Esophagus muscularis mucosa (tissue), 4 donors: ENCODE measurements around the gene PIGT. TPM values are rescaled to one million over a fixed set of nuclear protein-coding genes. Genes with fewer than 3 reads are reported as not detected.

Source experiments
- DNase-seq: peaks from one replicate; pipeline ENCODE4 v3.0.0-alpha.2; 2017; ENCODE audit errors: extremely low spot score
- H3K27ac ChIP-seq, 4 donors: fragments of 200-600 bp; sonication (generic); replicated peaks in 1 of 4; 1 replicate in 3 of 4; 2 replicates in 1 of 4; pipeline ENCODE4 v1.5.1; 2016 to 2019; ENCODE audit warnings: mild to moderate bottlenecking in 1 of 4
- H3K27me3 ChIP-seq, 4 donors: fragments of 200-600 bp; sonication (generic); one replicate each; pipeline versions ENCODE4 v1.5.1 to v1.6.0; 2016 to 2019
- H3K36me3 ChIP-seq, 4 donors: fragments of 200-600 bp; sonication (generic); one replicate each; pipeline ENCODE4 v1.5.1; 2016 to 2019
- H3K4me1 ChIP-seq, 4 donors: fragments of 200-600 bp; sonication (generic); one replicate each; pipeline ENCODE4 v1.5.1; 2016 to 2019
- H3K4me3 ChIP-seq, 4 donors: fragments of 200-600 bp; sonication (generic); 1 replicate in 2 of 4; 2 replicates in 2 of 4; pipeline ENCODE4 v1.5.1; 2016 to 2019; ENCODE audit warnings: mild to moderate bottlenecking in 4 of 4, moderate library complexity in 1 of 4
- H3K9me3 ChIP-seq, 4 donors: fragments of 200-600 bp; sonication (generic); 1 replicate in 3 of 4; 2 replicates in 1 of 4; pipeline ENCODE4 v1.5.1; 2016 to 2019
- CTCF ChIP-seq, 3 experiments: fragments of 200-600 bp in 2 of 3; fragments of 450-650 bp in 1 of 3; sonication (generic) in 2 of 3; IDR thresholded peaks; one replicate each; pipeline ENCODE4 v1.5.1; 2017 to 2019; ENCODE audit warnings: antibody characterized with exemption in 3 of 3, mild to moderate bottlenecking in 2 of 3, moderate library complexity in 1 of 3
- EP300 ChIP-seq: sonication (generic); formaldehyde crosslinking; IDR thresholded peaks from one replicate; pipeline ENCODE4 v1.6.1; 2017; ENCODE audit warnings: antibody characterized with exemption
- POLR2A ChIP-seq: fragments of 450-650 bp; IDR thresholded peaks from one replicate; pipeline ENCODE4 v1.6.1; 2017; ENCODE audit warnings: antibody characterized with exemption, moderate library complexity, mild to moderate bottlenecking, low read depth
- POLR2AphosphoS5 ChIP-seq, 2 donors: sonication (generic); formaldehyde crosslinking; IDR thresholded peaks; one replicate each; pipeline ENCODE4 v1.6.1; 2017; ENCODE audit warnings: antibody characterized with exemption in 2 of 2
- WGBS: methylation state at CpG from one replicate; pipeline ENCODE4 v1.1.5; 2018; 5-methylcytosine and 5-hydroxymethylcytosine counted together
- intact Hi-C: fragments of 100-400 bp; cut with DNase I; formaldehyde crosslinking; loops from one replicate; pipeline ENCODE4 v1.15.1; 2023
- total RNA-seq, 4 donors: library from RNA; depleted of rRNA; stranded (reverse); fragments of >200 nt; gene quantifications; one replicate each; pipeline versions ENCODE4 v1.1.0 to v1.2.1, GENCODE V29; 2016

The PIGT gene
- total RNA-seq, 4 donors from 2014 or later: 64.4 to 90.9 (median 80.4) TPM

GRCh38 chr20:45374101-45374467 lies 41.9 kb upstream of the PIGT start:
- peak; percentile 37 for DNase-seq
- Histone ChIP-seq H3K4me1 (peaks cover 17 to 24% (median 22%) of the 10 kb centered on the region in 4 donors), H3K4me3 (peak overlapping the region; percentile 52 to 65 (median 62)), H3K9me3 (no peaks in the 10 kb centered on the region), H3K27me3 (no peaks in the 10 kb centered on the region), H3K27ac (peak overlapping the region; percentile 80 to 87 (median 82)), H3K36me3 (peaks cover 0 to 12% (median 7%) of the 10 kb centered on the region in 4 donors)
- TF ChIP-seq POLR2AphosphoS5 (IDR thresholded peaks at IDR 0.05) (no peak), CTCF (IDR thresholded peaks at IDR 0.05) (no peak), EP300 (no peak), POLR2A (no peak)
- 52% methylated on average over 9 of the region's 9 CpGs for WGBS
- intact Hi-C loops: loop anchor here (1.0 to 5.0 kb wide), 4 partner anchors 33 to 398 kb away; partner anchors contain the start of gene DBNDD2

- peak; percentile 50 for DNase-seq
- no peaks in the 10 kb centered on the region for H3K9me3 ChIP-seq
- H3K36me3 ChIP-seq: peaks cover 0 to 12% (median 4%) of the 10 kb centered on the region in 4 donors
- no peaks in the 10 kb centered on the region for H3K27me3 ChIP-seq
- H3K4me1 ChIP-seq: peaks cover 17 to 24% (median 22%) of the 10 kb centered on the region in 4 donors
- TF ChIP-seq EP300 (no peak), POLR2A (no peak), CTCF (IDR thresholded peaks at IDR 0.05) (no peak), POLR2AphosphoS5 (IDR thresholded peaks at IDR 0.05) (no peak)
- no peak overlapping the region for H3K4me3 ChIP-seq
- H3K27ac ChIP-seq: no peak overlapping the region
- intact Hi-C loops: loop anchor here (1.0 to 5.0 kb wide), 4 partner anchors 32 to 397 kb away; partner anchors contain the start of gene DBNDD2
- WGBS: 93% methylated on average over 14 of the region's 14 CpGs
Observed at GRCh38 chr20:45374966-45375365, 41.0 kb upstream of the PIGT start.

- WGBS: 95% methylated on average over 9 of the region's 11 CpGs
- Histone ChIP-seq H3K4me1 (peaks cover 16 to 21% (median 19%) of the 10 kb centered on the region in 4 donors), H3K27me3 (no peaks in the 10 kb centered on the region), H3K9me3 (no peaks in the 10 kb centered on the region), H3K4me3 (no peak overlapping the region), H3K36me3 (peaks cover 0 to 12% (median 4%) of the 10 kb centered on the region in 4 donors), H3K27ac (no peak overlapping the region)
- peak; percentile 55 for DNase-seq
- TF ChIP-seq EP300 (no peak), POLR2A (no peak), CTCF (IDR thresholded peaks at IDR 0.05) (no peak), POLR2AphosphoS5 (IDR thresholded peaks at IDR 0.05) (no peak)
- intact Hi-C loops: no loop called here
Observed at GRCh38 chr20:45377269-45377668, 38.7 kb upstream of the PIGT start.

- 94% methylated on average over 1 of the region's 1 CpG for WGBS
Observed at GRCh38 chr20:45378191-45378590, 37.8 kb upstream of the PIGT start, which contains the start of gene TP53TG5. TSS of gene TP53TG5 (minus strand) at chr20:45378325. CDS start at chr20:45378236, 89 bp downstream.

More at GRCh38 chr20:45378191-45378590, 37.8 kb upstream of the PIGT start, which contains the start of gene TP53TG5:
- Histone ChIP-seq H3K27ac (no peak within 1 kb of the TSS), H3K9me3 (no peaks in the 10 kb centered on the region), H3K27me3 (no peaks in the 10 kb centered on the region), H3K4me1 (peaks cover 6 to 11% (median 10%) of the 10 kb centered on the region in 4 donors), H3K36me3 (peaks cover 0 to 12% (median 4%) of the 10 kb centered on the region in 4 donors), H3K4me3 (no peak within 1 kb of the TSS)
- TF ChIP-seq EP300: no peak
- TF ChIP-seq POLR2A: no peak
- TF ChIP-seq CTCF (IDR thresholded peaks at IDR 0.05): no peak
- TF ChIP-seq POLR2AphosphoS5 (IDR thresholded peaks at IDR 0.05): no peak
- DNase-seq: peak; percentile 60
- intact Hi-C loops: no loop called here
